Left lobe of liver (tissue), 2 donors: Measurements from ENCODE around the gene SLC34A3. TPM values are rescaled to one million over a fixed set of nuclear protein-coding genes. Genes with fewer than 3 reads are reported as not detected.
A peak's percentile ranks its signal among the peaks of the same experiment; 100 is the strongest.

Experiments
- ATAC-seq: fragments of 200-7000 bp; cut with Tn5 transposase; one replicate; pipeline ENCODE4 v1.9.1; 2020; ENCODE audit warnings: mild to moderate bottlenecking, moderate library complexity
- DNase-seq: peaks from one replicate; pipeline ENCODE4 v3.0.0-alpha.2; 2020; ENCODE audit warnings: low spot score
- total RNA-seq: library from RNA; stranded (reverse); gene quantifications from one replicate; pipeline ENCODE4 v1.2.1, GENCODE V29; 2021
- donor health status: DM: no; HTN: no; CAD: no; lungs with moderate emphysema.
- donor health status: DM: no; HTN: yes; CAD: no.

The SLC34A3 gene
- total RNA-seq: not detected

DNA sequence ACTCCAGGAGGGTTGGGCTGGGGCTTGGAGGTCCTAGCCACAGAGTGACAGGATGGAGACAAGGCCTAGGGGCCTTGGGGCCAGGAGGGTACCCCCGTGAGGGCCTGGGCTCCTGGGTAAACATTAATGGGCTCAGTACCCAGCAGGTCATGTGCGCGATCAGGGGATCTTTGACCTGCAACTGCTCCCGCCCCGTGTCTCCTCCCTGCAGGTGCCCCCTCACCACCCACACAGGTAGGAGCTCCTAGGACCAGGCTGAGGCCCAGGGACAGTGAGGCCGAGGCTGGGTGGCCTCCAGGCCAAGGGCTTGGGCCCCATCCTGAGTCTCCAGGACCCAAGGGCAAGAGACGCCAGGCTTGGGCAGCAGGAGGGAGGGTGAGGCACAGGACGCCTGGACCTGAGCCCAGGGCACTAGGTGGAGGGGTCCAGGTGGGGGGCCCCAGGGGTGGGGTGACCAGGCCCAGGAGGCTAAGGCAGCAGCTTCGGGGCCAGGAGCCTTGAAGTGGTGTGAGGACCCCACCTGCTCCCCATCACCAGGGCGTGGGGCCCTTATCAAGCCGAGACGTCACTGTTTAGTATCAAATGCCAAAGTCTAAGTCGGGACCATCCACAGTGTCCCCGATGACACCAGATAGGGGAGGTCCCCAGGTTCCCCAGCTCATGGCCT is at the start of gene SLC34A3:
Gene SLC34A3 (plus strand): TSS at position 197 of the 667 bp plus-strand sequence. CDS start 802 bp downstream, outside the sequence.
- ATAC-seq (no peak), DNase-seq (no peak)

DNA sequence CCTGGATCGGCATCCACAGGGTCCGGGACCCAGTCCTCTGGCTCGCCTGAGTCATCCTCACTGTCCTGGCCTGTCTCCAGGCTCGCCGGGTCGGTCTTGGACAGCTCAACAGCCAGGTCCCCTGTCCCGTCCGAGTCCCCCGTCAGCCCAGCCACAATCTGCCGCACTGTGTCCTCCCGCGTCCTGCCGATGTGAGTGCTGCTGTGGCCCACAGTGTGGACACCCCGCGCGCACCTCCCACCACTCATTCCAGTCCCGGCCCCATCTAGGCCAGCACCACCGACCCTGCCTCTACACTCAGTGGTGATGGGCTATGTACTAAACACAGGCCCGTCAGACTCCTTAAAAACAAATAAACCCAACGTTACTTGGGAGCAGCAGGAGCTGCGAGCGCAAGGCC is 49.0 kb upstream of the SLC34A3 start:
- ATAC-seq (no peak), DNase-seq (no peak)

DNA sequence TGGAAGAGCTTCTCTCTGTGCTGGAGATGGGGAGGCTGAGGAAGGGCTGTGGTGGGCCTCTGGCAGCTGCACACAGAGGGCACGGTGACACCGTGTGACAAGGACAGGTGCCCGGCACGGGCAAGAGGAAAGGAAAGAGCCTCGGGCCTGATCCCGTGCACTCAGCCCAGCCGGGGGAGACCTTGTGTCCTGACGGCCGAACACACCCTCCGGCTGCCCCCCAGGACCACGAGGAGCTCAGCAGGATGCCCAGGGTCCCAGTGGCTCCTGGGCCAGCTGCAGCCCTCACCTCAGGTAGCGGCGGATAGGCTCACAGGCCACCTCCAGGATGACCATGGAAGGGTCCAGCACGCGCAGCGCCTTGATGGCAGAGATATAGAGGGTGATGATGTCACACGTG is 47.9 kb upstream of the SLC34A3 start:
- no peak for DNase-seq
- ATAC-seq: no peak

DNA sequence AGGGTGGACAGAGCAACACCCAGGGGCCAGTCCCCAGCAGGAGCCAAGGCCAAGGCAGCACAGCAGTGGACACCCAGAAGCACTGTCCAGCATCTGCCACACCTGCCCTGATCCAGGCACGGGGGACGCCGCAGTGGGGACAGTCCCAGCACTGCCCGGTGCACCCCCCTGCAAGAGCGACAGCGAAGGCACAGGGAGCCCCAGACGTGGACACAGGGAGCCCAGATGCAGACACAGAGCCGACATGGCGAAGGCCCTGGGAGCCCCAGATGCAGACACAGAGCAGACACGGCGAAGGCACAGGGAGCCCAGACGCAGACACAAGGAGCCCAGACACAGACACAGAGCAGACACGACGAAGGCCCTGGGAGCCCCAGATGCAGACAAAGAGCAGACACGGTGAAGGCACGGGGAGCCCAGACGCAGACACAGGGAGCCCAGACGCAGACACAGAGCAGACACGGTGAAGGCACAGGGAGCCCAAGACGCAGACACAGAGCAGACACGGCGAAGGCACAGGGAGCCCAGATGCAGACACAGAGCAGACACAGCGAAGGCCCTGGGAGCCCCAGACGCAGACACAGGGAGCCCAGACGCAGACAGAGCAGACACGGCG is 46.6 kb upstream of the SLC34A3 start:
- ATAC-seq (no peak), DNase-seq (no peak)

DNA sequence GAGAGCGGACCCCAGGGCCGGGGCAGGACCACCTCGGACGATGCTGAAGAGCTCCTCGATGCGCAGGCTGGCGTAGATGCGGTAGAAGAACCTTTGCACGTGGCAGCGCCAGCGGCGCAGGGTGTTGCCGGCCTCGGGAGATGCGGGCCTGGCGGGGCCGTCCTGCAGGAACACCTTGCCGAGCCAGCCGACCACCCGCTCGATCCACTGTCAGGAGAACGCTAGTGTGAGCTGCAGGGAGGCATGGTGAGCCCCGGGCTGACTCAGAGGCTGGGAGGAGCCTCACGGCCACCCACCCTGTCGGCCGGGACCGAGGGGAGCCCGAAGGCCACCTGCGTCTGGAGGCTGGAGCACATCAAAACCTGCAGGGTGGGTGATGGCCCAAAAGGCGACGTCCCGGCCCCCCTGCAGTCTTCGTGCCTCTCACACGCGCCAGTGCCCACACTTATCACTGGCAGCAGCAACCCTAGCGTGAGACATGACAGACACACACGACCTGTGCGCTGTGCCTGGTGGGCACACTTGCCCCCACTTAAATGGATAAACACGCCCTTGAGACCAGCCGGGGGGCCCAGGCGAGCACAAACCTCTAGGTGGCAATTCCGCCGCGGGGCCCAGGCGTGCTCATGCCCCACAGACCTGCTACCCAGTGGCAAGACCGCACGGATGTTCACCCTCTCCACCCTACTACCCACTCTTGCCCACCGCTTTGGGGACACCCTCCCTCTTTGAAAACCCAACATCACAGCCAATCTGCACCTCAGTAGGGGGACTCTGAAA is 45.6 kb upstream of the SLC34A3 start:
- ATAC-seq: no peak

DNA sequence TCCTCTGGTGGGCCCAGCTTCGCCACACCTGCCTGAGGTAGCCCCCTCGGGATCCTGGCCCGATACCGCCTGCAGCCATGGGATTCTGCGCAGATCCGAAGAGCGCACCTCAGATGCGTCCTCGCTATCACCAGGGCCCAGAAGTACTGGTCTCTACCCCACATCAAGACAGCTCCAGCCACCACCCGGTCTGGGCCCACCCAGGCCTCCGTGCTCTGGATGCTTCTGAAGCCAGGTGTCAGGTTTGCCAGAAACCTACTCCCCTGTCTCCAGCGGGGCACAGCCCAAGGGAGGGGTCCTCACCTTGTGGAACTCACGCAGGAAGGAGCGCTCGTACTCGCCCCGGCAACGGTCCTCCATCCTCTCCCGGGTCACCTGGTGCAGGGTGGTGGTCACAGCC is 44.8 kb upstream of the SLC34A3 start:
- no peak for DNase-seq
- ATAC-seq: no peak

More for the DNA sequence above, 45.6 kb upstream of the SLC34A3 start:
- DNase-seq: no peak

DNA sequence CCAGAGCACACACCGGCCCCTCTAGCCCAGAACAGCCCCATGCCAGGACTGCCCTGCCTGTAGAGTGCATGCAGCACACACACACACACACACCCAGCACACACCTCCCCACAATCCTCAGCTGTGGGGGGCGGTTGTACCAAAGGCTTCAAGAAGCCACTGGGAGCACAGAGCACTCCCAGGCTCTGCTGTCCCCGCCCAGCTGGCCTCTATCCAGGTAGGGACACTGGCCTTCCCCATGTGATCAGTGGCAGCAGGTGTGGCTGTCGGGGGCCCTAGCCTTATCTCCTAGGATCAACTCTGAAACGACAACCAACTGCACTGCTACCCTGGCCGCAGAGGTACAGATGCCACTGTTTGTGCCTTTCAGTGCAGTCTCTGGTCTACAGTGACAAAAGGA is 44.3 kb upstream of the SLC34A3 start:
- DNase-seq (peak; percentile 61), ATAC-seq (no peak)

DNA sequence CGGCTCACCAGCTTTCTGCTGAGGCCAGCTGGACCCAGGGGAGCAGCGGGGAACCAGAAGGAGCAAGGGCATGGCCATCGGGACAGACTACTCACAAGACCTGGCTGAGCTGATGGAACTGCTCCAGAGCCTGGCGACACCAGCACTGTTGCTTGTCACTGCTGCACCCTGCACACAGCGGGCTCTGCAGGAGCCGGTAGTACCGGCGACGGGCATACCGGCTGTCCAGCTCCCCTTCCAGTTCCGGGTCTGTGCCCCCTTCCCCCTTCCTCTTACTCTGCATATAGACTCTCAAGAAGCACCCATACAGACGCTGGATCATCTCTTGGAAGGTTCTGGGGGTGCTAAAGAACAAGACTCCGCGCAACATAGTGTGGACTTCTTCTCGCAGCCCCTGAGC is 43.3 kb upstream of the SLC34A3 start:
- DNase-seq (no peak), ATAC-seq (no peak)

DNA sequence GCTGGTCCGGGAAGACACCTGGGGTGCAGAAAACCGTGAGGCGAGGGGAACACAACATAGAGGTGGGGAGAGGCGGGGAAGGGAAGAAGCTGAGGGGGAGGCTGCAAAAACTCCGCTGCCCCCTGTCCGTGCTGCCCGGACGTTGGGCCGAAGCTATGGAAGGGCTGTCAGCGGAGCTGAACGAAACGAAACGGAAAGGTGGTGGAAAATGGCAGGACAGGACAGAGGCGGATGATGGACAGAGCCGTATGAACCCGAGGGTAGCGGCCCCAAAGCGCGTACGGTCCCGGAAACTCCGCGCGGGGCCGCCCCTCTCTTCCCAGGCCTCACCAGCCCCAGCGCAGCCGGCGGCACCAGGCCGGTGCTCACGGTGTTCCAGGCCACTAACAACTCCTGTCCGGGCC is 42.6 kb upstream of the SLC34A3 start:
- ATAC-seq (no peak), DNase-seq (no peak)

DNA sequence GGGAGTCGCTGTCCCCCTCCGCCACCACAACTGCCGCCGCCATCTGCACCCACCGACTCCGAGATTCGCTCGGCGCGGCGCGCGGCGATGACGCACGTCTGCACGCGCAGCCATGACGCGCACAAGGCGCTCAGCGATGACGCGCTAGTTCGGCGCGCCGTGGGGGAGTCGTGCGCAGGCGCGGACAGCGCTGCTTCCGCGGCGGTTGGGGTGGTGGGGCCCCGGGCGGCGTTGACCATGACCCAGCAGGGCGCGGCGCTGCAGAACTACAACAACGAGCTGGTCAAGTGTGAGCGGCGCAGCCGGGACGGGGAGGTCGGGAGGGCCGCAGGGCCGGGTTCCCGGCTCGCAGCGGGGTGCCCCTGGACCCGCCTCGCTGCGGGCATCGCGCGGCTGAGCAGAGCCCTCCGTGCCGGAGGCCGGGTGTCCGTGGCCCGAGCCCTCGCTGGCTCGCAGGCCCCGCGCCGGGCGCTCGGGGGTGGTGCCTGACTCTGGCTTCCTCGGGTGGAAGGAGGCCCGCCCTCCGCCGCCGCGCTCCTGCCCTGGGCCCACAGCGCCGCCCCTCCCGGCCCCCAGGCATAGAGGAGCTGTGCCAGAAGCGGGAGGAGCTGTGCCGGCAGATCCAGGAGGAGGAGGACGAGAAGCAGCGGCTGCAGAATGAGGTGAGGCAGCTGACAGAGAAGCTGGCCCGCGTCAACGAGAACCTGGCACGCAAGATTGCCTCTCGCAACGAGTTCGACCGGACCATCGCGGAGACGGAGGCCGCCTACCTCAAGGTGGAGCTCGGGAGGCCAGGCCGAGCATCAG is 42.0 kb upstream of the SLC34A3 start, which contains the start of the genes ANAPC2 and SSNA1:
Gene ANAPC2 (minus strand): TSS at position 71 of the 807 bp plus-strand sequence. CDS start 28 bp downstream, at position 43.
Gene SSNA1 (plus strand): TSS at position 187 of the 807 bp plus-strand sequence. CDS start 51 bp downstream, at position 238.
- ATAC-seq: peak; percentile 86
- DNase-seq: peak; percentile 94

DNA sequence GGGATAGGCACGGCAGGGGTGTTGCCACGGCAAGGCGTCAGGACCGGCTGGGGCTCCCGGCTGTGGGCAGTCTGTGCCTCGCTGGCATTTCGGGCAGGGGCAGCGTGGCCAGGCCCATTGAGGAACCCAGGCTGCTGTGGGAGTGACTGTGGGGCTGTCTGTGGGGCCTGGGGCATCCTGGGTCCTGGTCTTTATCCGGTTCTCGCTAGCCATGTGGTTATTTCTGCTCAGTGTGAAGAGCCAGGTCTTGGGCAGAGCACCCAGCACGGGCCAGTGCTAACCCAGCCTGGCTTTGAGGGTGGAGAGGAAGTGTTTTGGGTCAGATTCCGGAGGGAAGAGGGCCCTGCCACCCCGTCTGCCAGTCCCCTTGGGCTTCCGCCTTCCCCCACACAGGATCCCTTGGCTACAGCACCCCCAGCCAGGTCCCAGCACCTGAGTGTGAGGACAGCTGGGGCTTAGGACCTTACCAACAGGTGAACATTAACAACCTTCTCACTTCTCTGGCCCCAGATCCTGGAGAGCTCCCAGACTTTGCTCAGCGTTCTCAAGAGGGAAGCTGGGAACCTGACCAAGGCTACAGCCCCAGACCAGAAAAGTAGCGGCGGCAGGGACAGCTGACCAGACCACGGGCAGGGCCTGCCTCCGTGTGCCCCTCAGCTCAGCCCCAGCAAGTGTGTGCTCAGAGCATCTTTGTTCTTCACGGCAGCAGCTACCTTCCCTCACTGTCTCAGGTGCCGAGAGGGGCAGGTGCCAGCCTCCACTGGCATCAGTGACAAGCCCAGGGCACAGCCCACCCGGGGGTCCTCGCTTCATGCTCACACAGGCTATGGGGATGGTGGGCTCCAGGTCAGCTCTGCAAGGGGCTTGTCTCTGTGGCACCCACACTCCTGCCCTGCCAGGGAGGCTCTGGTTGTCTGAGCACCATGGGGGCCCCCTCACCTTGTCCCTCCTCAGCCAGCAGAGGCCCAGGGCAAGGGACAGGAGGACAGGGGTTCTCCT is 41.1 kb upstream of the SLC34A3 start:
- peak; percentile 4 for ATAC-seq

DNA sequence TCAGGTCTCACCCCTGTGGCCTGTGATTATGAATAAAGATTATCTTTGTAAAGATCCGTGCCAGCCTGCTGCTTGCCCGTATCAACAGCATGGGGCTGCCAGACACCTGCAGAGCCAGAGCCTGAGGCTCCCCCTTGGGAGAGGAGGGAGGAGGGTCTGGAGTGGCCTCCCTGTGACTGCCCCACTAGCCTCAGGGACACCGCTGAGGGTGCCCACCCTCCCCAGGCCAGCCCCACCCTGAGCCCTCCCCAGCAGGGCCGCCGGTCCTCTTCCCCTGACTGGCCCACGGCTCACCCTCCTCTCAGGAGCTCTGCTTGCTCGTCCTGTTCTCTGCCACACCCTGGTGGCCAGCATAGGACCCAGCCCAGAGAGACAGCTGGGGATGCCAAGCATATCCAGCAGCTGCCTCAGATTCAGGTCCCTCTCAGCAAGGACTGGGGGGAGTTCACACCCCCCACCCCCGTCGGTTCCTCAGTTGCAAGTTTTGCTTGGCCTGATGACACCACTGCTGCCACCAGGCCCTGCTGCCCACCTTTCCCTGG is 40.3 kb upstream of the SLC34A3 start:
- no peak for DNase-seq
- no peak for ATAC-seq

More for the DNA sequence above, 41.1 kb upstream of the SLC34A3 start:
- DNase-seq: no peak

DNA sequence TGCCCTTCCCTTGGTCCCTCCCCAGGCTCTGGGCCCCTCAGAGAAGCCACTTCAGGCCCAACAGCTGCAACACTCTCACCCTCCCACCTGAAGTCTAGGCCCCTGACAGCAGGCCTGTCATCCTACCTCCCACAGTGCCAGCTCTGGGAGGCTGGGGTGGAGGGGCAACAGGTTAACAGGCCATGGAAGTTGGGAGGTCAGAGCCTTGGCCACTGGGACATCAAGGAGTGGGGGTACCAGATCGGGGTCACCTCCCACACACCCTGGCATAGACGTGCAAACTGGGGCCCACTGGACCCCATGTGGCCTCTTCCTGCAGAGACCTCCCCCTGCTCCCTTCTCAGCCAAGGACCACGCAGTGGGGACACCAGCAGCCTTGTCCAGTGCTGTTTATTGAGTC is 39.5 kb upstream of the SLC34A3 start:
- no peak for DNase-seq
- no peak for ATAC-seq

DNA sequence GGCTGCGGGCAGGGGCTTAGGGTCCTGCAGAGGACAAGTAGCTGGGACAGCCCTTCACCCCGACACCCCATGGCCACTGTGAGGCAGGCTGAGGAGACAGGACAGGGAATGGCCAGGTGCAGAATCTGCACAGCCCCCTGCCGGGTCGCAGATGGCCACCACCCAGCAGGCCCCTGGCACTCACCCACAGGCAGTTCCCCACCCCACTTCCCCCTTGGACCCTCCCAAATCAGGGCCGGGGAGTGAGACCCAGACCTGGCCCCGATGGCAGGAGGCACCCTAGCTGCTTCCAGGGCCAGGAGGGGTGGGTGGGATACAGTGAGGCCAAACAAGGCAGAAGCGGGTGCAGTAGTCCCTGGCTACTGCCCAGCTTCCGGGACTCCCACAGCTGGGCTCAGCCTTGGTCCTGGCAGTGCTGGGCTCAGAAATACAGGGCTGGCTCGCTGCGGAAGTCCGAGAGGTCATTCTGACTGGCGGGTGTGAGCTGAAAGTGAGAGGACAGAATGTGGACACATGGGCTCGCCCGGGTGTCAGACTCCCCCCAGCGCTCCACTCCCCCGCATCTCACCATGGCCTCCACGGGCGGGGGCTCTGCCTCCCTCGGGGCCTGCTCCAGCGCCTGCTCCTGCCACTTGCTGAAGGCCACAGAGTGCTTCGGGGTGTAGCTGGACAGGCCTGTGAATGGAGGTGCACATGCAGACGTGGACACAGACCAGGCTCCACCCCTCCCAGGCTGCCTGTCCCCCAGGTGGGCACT is 38.8 kb upstream of the SLC34A3 start:
- no peak for ATAC-seq
- no peak for DNase-seq

DNA sequence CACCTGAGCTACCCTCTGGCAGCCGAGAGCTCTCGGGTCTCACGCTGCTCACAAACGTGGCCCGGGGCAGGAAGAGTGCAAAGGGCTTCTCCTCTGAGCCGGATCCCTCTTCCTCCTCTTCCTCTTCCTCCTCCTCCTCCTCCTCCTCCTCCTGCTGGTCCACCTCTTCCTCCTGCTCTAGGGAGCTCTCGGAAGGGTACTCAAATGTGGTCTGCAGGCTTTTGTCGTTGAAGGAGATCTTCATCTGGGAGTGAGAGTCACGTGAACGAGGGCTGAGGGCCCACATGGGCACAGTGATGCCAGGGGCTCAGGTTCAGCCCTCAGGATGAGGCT is 38.3 kb upstream of the SLC34A3 start:
- DNase-seq (no peak), ATAC-seq (no peak)

DNA sequence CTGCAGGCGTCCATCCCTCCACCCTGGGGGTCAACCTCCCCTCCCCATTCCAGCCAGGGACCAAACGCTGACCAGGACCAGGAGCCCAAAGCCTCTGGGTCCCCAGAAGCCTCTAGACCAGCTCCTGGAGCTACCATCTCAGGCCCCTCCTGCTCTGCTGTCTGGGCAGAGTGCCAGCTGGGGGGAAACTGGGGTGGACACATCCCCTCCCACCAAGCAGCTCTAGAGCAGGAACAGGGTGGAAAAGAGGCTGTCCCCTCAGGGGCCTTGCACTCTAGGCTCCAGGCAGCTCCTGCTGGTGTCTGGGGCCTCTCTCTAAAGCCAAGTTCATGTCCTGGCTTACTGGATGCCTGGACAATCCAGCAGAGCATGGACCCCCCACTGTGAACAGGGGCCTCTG is 37.8 kb upstream of the SLC34A3 start:
- DNase-seq (no peak), ATAC-seq (no peak)

DNA sequence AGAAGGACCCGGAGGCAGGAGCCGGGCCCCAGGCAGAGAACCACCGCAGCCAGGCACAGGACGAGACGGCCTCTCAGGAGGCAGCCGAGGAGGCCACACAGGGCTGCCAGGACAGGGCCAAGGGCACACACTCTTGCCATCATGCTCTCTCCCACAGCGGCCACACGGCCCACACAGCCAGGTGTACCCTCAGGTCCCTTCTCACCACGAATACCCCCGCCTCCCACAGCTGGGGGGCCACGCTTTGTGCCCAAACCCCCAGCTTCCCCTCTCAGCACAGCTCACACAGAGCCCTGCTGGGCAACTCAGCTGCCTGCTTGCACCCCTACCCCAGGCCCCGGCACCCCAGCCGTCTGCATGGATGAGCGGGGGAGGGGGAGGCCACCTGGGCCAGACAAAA is 36.9 kb upstream of the SLC34A3 start:
- no peak for ATAC-seq
- DNase-seq: no peak

DNA sequence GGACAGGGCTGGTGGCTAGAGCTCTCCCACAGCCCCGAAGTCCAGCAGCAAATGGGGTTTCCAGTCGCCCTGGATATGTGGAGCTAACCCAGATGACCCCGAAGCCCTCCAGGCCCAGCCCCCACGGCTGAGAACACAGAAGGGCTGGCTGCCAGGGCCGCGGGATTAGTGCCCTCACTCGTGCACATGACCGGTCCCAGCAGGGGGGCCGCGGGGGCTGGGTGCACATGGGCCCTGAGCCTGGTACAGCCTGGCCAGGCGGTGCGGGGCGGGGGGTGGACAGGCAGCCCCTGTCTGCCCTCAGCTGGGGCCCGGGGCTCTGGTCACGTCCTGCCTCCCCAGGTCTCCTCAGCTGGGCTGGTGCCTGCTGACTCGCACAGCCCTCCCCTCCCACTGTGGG is 36.3 kb upstream of the SLC34A3 start:
- peak; percentile 71 for DNase-seq
- ATAC-seq: peak; percentile 27

DNA sequence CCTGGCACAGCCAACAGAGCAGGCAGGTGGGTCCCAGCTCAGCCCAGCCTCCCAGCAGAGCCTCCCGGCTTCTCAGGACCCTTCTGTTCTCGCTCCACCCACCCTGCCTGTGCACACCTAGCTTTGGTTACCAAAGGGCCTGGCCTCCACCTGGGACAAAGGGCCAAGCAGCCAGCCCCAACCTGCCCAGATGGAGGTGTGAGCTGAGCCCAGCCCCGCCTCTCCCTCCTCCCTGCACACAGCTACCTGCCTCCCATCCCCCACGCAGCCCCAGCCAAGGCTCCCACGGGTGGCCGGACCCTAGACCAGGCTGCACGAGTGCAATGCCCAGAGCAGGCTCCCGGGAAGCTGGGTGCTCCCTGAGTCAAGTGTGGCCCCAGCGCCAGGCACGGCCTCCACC is 35.8 kb upstream of the SLC34A3 start:
- ATAC-seq (peak; percentile 27), DNase-seq (no peak)
